ENCODE measurements around the gene C1QL4. TPM values are rescaled to one million over a fixed set of nuclear protein-coding genes. Genes with fewer than 3 reads are reported as not detected.
"Not testable (repeated sequence)": the region's sequence is repeated elsewhere in the genome, so short reads cannot be mapped to it uniquely, and the experiment has no call there.

C1QL4 gene
- total RNA-seq, 1 donor from 2014 or later, result not detected

DNA sequence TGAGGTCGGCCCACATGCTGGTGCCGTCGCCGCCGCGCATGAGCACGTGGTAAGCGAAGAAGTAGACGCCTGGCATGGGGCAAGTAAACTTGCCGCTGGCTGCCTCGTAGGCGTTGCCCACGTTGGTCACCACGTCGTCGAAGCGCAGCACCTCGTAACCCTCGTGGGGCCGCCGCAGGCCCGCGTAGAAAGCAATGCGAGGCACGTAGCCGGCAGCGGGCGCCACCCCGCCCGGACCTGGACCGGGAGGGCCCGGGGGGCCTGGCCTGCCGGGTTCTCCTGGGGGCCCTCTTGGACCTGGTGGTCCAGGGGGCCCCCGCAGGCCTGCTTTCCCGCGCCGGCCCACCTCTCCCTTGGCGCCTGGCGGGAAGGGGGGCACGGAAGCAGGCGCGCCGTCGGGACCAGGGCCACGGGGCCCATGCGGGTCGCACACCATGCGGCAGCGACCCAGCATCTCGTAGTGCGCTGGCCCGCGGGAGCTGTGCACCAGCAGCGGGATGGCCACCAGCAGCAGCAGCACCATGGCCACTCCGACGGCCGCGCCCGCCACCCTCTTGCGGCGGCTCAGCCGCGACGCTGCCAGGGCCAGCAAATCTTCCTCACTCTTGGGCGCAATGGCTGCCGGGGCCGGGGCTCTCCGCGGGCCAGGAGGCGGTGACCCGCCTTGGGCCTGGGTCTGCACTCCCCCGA lies 888 bp downstream of the C1QL4 start:
- peaks cover 16% of the 10 kb centered on the region for H3K36me3 Mint-ChIP-seq (ENCODE audit: low read depth)

DNA sequence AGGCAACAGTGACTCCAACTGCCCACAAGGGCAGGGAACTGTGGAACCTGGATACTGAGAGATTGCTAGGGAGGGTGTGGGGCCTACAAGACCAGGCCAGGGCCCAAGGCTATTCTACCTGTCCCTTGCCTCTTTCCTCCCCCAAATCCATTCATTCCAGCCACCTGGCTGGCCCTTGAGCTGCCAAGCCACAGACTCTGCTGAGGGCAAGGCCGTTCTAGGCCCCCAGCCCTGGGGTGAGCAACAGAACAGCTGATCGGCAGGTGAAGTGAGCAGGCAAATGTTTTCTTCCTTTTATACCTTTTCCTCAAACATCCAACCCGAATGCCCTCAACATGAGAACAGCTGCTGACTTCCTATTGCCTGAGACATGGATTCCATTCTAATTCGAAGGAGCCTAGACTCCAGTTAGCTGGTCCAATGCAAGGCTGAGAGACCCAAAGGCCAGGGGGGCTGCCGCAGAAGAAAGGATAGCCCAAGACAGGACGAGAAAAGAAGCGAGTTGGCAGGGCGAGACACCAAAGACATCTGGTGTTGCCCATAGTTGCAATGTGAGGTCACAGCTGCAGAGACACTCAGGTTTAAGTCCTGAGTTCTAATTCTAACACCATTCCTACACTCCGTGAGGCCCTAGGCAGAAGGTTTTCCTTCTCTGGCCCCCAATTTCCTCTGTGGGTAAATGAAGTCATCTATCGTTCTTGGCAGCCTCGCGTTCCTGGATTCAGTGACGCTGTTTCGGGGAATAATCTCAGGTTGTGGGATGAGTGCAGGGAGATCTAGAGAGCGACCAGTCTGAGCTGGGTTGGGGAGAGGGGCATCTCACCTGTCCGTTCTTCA lies 1.7 kb downstream of the C1QL4 start:
- peaks cover 17% of the 10 kb centered on the region for H3K4me1 Mint-ChIP-seq (ENCODE audit: low read depth)
- no peaks in the 10 kb centered on the region for H3K9me3 Mint-ChIP-seq
- H3K4me3 Mint-ChIP-seq (ENCODE audit: low read depth), result no peak overlapping the region
- H3K27ac Mint-ChIP-seq, result no peak overlapping the region
- H3K27me3 Mint-ChIP-seq (ENCODE audit: low read depth), result peaks cover 68% of the 10 kb centered on the region
- DNase-seq (ENCODE audit: low spot score), result no peak
- intact Hi-C loops (cut with micrococcal nuclease), result loop anchor here (5.0 kb wide), 1 partner anchor 353 kb away; no protein-coding TSS in a partner anchor
- H3K36me3 Mint-ChIP-seq (ENCODE audit: low read depth), result peaks cover 21% of the 10 kb centered on the region

More for the DNA sequence above, 888 bp downstream of the C1QL4 start:
- no peaks in the 10 kb centered on the region for H3K9me3 Mint-ChIP-seq
- no peak overlapping the region for H3K27ac Mint-ChIP-seq
- DNase-seq (ENCODE audit: low spot score), result no peak
- H3K4me1 Mint-ChIP-seq (ENCODE audit: low read depth), result peaks cover 17% of the 10 kb centered on the region
- intact Hi-C loops (cut with micrococcal nuclease), result loop anchor here (5.0 kb wide), 1 partner anchor 354 kb away; no protein-coding TSS in a partner anchor
- peaks cover 76% of the 10 kb centered on the region for H3K27me3 Mint-ChIP-seq (ENCODE audit: low read depth)
- no peak overlapping the region for H3K4me3 Mint-ChIP-seq (ENCODE audit: low read depth)

DNA sequence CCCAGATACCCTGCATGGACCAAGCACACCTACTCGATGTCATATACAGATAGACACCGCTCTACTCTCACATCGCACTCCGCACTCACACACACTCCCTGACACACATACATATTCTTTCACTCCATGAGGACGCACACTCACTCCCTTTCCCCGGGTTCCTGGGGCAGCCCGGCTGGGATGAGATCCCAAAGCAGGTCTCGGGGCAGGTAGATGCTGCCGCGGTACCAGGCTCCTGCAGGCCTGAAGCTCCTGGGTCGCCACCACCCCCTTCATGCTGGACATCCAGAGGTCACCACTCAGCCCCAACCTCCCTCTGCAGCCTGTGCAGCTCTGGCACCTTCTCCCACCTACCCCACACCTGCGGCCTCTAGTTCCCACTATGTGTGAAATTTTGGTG lies 2.3 kb downstream of the C1QL4 start:
- H3K9me3 Mint-ChIP-seq, result no peaks in the 10 kb centered on the region
- peaks cover 26% of the 10 kb centered on the region for H3K36me3 Mint-ChIP-seq (ENCODE audit: low read depth)
- H3K4me1 Mint-ChIP-seq (ENCODE audit: low read depth), result peaks cover 17% of the 10 kb centered on the region
- no peak overlapping the region for H3K4me3 Mint-ChIP-seq (ENCODE audit: low read depth)
- intact Hi-C loops (cut with micrococcal nuclease), result loop anchor here (5.0 kb wide), 1 partner anchor 352 kb away; no protein-coding TSS in a partner anchor
- H3K27me3 Mint-ChIP-seq (ENCODE audit: low read depth), result peaks cover 62% of the 10 kb centered on the region
- DNase-seq (ENCODE audit: low spot score), result no peak
- H3K27ac Mint-ChIP-seq, result no peak overlapping the region

DNA sequence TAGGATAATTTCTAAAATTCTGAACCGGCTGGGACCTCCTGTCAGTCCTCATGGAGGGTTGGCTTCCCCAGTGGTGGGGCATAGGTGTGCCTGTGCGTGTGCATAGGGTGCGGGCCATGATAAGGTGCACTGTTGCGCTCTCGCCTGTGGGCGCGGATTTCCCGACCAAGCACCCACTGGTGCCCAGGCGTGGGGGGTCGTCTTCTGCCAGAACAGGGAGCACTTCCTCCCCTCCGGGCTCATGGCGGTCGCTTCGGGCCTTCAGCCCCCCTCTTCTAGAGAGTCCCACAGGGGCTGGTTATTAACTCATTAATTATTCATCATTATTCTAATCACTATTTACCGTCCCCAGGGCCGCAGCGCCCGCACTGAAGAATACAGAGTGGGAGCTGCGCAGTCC lies 2.8 kb downstream of the C1QL4 start:
- H3K27ac Mint-ChIP-seq, result no peak overlapping the region
- H3K9me3 Mint-ChIP-seq, result no peaks in the 10 kb centered on the region
- H3K27me3 Mint-ChIP-seq (ENCODE audit: low read depth), result peaks cover 57% of the 10 kb centered on the region
- intact Hi-C loops (cut with micrococcal nuclease), result no loop called here
- H3K36me3 Mint-ChIP-seq (ENCODE audit: low read depth), result peaks cover 28% of the 10 kb centered on the region
- DNase-seq (ENCODE audit: low spot score), result no peak
- H3K4me1 Mint-ChIP-seq (ENCODE audit: low read depth), result peaks cover 17% of the 10 kb centered on the region
- H3K4me3 Mint-ChIP-seq (ENCODE audit: low read depth), result no peak overlapping the region

DNA sequence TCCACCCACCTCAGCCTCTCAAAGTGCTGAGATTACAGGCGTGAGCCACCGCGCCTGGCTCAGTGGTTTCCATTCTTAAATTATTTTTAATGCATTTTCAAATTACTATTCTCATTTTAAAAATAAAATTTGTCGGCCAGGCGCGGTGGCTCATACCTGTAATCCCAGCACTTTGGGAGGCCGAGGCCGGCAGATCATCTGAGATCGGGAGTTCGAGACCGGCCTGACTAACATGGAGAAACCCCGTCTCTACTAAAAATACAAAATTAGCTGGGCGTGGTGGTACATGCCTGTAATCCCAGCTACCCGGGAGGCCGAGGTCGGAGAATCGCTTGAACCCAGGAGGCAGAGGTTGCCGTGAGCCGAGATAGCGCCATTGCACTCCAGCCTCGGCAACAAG lies 3.2 kb downstream of the C1QL4 start:
- Mint-ChIP-seq H3K36me3 (ENCODE audit: low read depth) (peaks cover 31% of the 10 kb centered on the region), H3K27me3 (ENCODE audit: low read depth) (peaks cover 53% of the 10 kb centered on the region), H3K4me1 (ENCODE audit: low read depth) (peaks cover 17% of the 10 kb centered on the region)
- not testable (repeated sequence) for H3K9me3 Mint-ChIP-seq; H3K4me3 Mint-ChIP-seq (ENCODE audit: low read depth); H3K27ac Mint-ChIP-seq; DNase-seq (ENCODE audit: low spot score)
- intact Hi-C loops (cut with micrococcal nuclease), result loop anchor here (2.0 kb wide), 1 partner anchor 13 kb away; the partner anchor contains the start of gene DNAJC22

DNA sequence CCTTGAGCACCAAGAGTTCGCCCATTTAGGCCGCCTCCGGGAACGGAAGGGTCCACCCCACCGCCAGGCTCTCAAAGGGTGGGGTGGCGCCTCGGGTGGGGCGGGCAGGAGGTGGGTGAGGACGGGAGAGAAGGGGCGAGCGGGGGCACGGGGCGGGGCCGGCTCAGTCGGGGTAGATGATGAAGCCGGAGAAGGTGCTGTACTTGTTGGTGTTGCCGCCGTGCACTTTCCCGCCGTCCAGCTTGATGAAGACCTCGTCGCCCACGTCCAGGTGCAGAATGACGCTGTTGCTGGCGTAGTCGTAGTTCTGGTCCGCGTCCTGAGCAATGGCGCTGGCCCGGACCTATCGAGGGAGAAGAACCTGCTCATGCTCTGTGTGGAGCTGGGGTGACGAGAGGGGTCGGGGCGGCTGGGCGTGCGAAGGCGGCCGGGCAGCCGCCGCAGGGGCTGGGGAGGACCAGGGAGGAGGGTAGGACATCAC lies 4.1 kb downstream of the C1QL4 start:
- peaks cover 44% of the 10 kb centered on the region for H3K27me3 Mint-ChIP-seq (ENCODE audit: low read depth)

DNA sequence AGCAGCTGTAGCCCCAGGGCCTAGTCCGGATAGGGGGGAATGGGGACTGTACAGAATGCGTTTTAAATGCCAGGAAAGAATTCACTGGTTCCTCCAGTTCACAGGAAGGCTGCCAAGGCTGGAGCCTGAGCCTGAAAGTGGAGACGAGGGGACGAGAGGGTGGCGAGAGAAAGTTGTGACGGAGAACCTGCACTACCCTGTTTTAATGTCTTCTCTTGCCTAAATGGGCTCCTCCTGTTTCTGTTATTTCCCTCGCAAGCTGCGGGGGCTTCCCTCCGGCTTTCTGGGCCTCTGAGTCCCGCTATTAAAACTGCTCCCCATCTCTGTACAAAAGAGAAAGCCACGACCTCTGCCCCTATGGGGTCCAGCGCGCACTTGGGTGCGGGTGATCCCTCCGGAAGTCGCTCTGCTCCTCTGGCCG lies 4.5 kb downstream of the C1QL4 start:
- DNase-seq (ENCODE audit: low spot score), result no peak
- no peak overlapping the region for H3K4me3 Mint-ChIP-seq (ENCODE audit: low read depth)
- peaks cover 39% of the 10 kb centered on the region for H3K27me3 Mint-ChIP-seq (ENCODE audit: low read depth)
- H3K27ac Mint-ChIP-seq, result no peak overlapping the region
- H3K9me3 Mint-ChIP-seq, result no peaks in the 10 kb centered on the region
- intact Hi-C loops (cut with micrococcal nuclease), result loop anchor here (2.0 kb wide), 1 partner anchor 14 kb away; the partner anchor contains the start of gene DNAJC22
- peaks cover 37% of the 10 kb centered on the region for H3K36me3 Mint-ChIP-seq (ENCODE audit: low read depth)
- peaks cover 10% of the 10 kb centered on the region for H3K4me1 Mint-ChIP-seq (ENCODE audit: low read depth)

More for the DNA sequence above, 4.1 kb downstream of the C1QL4 start:
- no peaks in the 10 kb centered on the region for H3K9me3 Mint-ChIP-seq
- H3K4me3 Mint-ChIP-seq (ENCODE audit: low read depth), result no peak overlapping the region
- H3K36me3 Mint-ChIP-seq (ENCODE audit: low read depth), result peaks cover 34% of the 10 kb centered on the region
- intact Hi-C loops (cut with micrococcal nuclease), result loop anchor here (2.0 kb wide), 1 partner anchor 14 kb away; the partner anchor contains the start of gene DNAJC22
- peaks cover 15% of the 10 kb centered on the region for H3K4me1 Mint-ChIP-seq (ENCODE audit: low read depth)
- H3K27ac Mint-ChIP-seq, result no peak overlapping the region
- no peak for DNase-seq (ENCODE audit: low spot score)

DNA sequence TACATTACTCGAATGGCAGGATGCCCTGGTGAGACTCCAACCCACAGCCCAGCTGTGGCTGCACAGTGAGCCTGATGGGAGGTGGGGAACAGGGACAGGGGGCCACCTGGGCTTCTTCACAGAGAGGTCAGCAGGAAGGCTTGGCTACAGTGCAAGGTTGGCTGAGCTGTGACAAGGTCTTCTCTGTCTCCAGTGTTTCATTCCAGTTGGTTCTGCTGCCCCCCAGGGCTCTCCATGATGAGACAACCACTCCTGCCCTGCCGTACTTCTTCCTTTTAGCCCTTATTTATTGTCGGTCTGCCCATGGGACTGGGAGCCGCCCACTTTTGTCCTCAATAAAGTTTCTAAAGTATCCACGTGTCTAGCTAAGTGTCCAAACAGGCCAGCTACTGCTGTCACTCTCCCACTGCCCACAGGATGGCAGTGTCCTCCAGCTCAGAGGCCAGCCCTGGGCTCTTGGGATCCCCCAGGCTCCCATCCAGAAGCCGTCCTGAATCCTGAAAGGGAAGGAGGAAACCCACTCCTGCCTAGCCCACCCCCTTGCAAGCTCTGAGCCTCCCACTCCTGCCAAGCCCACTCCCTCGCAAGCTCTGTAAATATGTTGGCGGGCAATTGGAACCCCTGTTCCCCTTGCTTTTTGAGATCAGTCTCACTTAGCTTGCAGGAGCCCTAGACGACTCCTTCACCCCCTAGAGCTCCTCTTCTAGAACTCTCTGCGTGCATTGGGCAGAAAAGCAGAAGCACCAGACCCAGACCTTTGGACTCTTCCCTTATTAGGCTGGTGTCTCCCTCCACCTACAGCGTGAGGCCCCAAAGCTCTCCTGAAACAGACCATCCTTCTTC lies 5.4 kb downstream of the C1QL4 start:
- Mint-ChIP-seq H3K9me3 (no peaks in the 10 kb centered on the region), H3K4me3 (ENCODE audit: low read depth) (no peak overlapping the region), H3K36me3 (ENCODE audit: low read depth) (peaks cover 38% of the 10 kb centered on the region), H3K27ac (no peak overlapping the region), H3K4me1 (ENCODE audit: low read depth) (peaks cover 4% of the 10 kb centered on the region), H3K27me3 (ENCODE audit: low read depth) (peaks cover 32% of the 10 kb centered on the region)
- intact Hi-C loops (cut with micrococcal nuclease), result loop anchor here (2.0 kb wide), 1 partner anchor 15 kb away; the partner anchor contains the start of gene DNAJC22
- no peak for DNase-seq (ENCODE audit: low spot score)

DNA sequence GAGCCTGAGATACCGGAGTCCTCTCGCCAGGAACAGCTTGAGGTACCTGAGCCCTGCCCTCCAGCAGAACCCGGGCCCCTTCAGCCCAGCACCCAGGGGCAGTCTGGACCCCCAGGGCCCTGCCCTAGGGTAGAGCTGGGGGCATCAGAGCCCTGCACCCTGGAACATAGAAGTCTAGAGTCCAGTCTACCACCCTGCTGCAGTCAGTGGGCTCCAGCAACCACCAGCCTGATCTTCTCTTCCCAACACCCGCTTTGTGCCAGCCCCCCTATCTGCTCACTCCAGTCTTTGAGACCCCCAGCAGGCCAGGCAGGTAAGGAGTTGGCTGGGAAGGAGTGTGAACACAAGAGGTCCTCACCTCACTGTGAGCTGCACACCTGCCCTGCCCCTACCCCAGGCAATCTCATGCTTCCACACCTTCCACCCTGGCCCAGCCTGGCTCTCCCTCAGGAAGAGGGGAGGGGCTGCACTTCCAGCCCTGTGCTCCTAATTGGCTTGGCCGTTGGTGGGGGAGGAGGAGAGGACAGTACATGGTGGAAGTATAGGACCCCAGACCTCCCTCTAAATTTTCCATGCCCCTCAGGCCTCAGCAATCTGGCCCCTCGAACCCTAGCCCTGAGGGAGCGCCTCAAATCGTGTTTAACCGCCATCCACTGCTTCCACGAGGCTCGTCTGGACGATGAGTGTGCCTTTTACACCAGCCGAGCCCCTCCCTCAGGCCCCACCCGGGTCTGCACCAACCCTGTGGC lies 6.2 kb downstream of the C1QL4 start:
- intact Hi-C loops (cut with micrococcal nuclease), result no loop called here
- H3K27me3 Mint-ChIP-seq (ENCODE audit: low read depth), result peaks cover 31% of the 10 kb centered on the region
- no peak for DNase-seq (ENCODE audit: low spot score)
- H3K4me1 Mint-ChIP-seq (ENCODE audit: low read depth), result peaks cover 6% of the 10 kb centered on the region
- H3K4me3 Mint-ChIP-seq (ENCODE audit: low read depth), result no peak overlapping the region
- H3K36me3 Mint-ChIP-seq (ENCODE audit: low read depth), result peaks cover 44% of the 10 kb centered on the region
- H3K9me3 Mint-ChIP-seq, result no peaks in the 10 kb centered on the region
- H3K27ac Mint-ChIP-seq, result no peak overlapping the region

DNA sequence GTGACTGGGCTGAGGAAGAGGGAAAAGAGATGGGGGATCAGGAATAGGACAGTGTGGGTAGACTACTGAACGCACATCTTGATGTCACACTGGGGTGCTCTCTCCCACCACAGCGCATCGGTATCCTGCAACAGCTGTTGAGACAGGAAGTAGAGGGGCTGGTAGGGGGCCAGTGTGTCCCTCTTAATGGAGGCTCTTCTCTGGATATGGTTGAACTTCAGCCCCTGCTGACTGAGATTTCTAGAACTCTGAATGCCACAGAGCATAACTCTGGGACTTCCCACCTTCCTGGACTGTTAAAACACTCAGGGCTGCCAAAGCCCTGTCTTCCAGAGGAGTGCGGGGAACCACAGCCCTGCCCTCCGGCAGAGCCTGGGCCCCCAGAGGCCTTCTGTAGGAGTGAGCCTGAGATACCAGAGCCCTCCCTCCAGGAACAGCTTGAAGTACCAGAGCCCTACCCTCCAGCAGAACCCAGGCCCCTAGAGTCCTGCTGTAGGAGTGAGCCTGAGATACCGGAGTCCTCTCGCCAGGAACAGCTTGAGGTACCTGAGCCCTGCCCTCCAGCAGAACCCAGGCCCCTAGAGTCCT lies 6.9 kb downstream of the C1QL4 start:
- no peak overlapping the region for H3K4me3 Mint-ChIP-seq (ENCODE audit: low read depth)
- DNase-seq (ENCODE audit: low spot score), result no peak
- H3K27me3 Mint-ChIP-seq (ENCODE audit: low read depth), result peaks cover 24% of the 10 kb centered on the region
- peaks cover 4% of the 10 kb centered on the region for H3K4me1 Mint-ChIP-seq (ENCODE audit: low read depth)
- H3K9me3 Mint-ChIP-seq, result no peaks in the 10 kb centered on the region
- intact Hi-C loops (cut with micrococcal nuclease), result no loop called here
- H3K27ac Mint-ChIP-seq, result no peak overlapping the region
- peaks cover 44% of the 10 kb centered on the region for H3K36me3 Mint-ChIP-seq (ENCODE audit: low read depth)

DNA sequence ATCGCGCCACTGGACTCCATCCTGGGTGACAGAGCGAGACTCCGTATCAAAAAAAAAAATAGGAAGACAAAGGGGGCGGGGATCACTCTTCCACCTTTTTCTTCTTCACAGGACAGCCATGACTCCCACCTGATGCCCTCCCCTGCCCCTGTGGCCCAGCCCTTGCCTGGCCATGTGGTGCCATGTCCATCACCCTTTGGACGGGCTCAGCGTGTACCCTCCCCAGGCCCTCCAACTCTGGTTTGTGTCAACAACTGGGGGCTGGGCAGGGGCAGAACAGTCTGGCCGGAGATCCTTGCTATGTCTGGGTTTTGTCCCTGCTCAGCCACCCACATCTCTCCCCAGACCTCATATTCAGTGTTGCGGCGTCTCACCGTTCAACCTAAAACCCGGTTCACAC lies 8.2 kb downstream of the C1QL4 start:
- no peak for DNase-seq (ENCODE audit: low spot score)
- H3K4me3 Mint-ChIP-seq (ENCODE audit: low read depth), result no peak overlapping the region

More for the DNA sequence above, 8.2 kb downstream of the C1QL4 start:
- intact Hi-C loops (cut with micrococcal nuclease), result no loop called here
- peaks cover 5% of the 10 kb centered on the region for H3K4me1 Mint-ChIP-seq (ENCODE audit: low read depth)
- H3K27ac Mint-ChIP-seq, result no peak overlapping the region
- H3K36me3 Mint-ChIP-seq (ENCODE audit: low read depth), result peaks cover 52% of the 10 kb centered on the region
- H3K9me3 Mint-ChIP-seq, result no peaks in the 10 kb centered on the region
- peaks cover 14% of the 10 kb centered on the region for H3K27me3 Mint-ChIP-seq (ENCODE audit: low read depth)
